Endothelial cell of hepatic sinusoid (primary cell): ENCODE data around the gene KIF18B.

Experiments used
- in situ Hi-C: cut with HindIII; loops from 2 replicates; pipeline ENCODE4 v1.10.0; 2017; ENCODE audit warnings: low sequenced_read_pairs

The KIF18B gene

DNA sequence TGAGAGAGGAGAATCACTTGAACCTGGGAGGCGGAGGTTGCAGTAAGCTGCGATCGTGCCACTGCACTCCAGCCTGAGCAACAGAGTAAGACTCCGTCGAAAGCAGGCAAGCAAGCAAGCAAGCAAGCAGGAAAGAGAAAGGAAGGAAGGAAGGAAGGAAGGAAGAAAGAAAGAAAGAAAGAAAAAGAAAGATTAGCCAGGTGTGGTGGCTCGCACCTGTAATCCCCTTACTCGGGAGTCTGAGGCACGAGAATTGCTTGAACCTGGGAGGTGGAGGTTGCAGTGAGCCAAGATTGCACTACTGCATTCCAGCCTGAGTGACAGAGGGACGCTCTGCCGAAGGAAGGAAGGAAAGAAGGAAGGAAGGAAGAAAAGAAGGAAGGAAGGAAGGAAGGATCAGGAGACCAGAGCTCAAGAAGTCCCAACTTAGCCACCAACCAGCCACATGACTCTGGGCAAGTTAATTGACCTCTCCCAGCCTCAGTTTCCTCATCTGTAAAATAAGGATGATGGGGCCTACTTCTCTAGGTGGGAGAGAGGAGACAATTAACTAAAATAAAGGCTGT lies 38.7 kb downstream of the KIF18B start:
- in situ Hi-C loops, result loop anchor here (25.0 kb wide), 1 partner anchor 103 kb away; no protein-coding TSS in a partner anchor

DNA sequence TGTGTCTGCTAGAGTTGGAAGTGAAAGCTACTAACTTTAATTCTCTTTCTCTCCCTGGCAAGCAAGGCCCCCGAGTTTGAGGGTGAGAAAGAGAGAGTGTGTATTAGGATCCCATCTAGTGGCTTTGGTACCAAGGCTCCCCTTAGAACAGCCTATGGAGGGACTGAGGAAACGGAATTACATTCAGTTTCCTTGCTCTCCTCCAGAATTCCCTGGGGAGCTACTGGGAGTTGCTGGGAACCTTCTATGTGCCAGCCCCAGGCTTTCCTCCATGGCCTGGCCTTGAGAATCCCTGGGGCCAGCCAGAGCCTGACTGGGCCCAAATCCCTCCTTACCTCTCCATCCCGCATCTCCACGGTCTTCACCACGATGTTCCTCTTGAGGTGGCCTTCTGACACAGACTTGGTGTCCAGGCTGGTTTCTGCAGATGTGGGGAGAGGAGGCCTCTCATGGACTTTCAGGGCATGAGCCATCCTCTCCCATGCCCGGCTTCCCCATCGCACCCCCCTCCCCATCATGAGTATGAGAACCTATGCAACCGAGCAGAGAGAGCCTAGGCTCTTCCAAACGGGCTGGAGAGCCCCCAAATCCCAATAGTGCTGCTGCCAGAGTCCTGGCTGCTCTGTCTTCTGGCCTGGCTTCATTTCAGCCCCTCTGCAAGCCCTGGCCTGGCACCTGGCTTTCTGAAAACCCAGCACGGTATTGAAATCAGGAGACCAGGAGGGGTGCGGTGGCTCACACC lies 39.7 kb downstream of the KIF18B start:
- in situ Hi-C loops, result loop anchor here (25.0 kb wide), 1 partner anchor 104 kb away; no protein-coding TSS in a partner anchor

DNA sequence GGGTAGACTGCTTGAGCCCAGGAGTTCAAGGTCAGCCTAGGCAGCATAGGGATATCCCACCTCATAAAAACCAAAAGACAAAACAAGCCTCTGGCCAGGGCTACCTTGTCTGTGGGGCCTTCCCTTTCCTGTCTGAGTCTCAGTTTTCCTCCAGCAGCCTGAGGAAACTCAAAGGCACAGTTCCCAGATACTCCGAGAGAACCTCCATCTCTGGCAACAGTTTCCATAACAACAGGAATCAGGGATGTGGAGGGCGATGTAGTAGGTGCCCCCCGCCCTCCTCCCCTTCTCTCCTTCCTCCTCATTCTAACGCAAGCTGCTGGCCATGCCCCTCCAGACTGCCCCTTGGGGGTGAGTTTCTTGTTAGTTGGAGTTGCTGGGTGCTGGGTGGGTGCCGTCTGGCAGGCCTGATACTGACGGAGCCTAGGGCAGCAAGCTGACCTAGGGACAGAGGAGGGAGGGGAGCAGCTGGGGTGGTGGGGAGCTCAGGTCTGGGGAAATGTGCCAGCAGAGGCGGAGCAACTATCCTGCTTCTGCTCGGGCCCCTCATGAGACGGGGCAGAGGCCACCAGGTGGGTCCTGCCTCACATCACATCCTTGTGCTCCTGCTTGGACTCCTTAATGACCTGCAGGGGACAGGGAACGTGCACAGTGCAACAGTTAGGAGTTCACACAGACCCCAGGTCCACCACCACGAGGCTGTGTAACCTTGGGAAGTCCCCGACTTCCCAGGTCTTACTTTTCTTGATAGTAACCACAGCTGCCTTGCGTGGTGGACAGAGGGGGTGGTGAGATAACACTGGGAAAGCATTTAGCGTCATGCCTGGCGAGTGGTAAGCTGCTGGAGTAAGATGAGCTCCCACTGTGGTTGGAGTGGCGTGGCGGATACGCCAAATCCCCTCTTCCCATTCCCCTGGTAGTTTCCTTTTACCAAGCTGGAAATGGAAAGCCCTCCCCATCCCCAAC lies 40.5 kb downstream of the KIF18B start:
- in situ Hi-C loops, result loop anchor here (25.0 kb wide), 1 partner anchor 105 kb away; no protein-coding TSS in a partner anchor

DNA sequence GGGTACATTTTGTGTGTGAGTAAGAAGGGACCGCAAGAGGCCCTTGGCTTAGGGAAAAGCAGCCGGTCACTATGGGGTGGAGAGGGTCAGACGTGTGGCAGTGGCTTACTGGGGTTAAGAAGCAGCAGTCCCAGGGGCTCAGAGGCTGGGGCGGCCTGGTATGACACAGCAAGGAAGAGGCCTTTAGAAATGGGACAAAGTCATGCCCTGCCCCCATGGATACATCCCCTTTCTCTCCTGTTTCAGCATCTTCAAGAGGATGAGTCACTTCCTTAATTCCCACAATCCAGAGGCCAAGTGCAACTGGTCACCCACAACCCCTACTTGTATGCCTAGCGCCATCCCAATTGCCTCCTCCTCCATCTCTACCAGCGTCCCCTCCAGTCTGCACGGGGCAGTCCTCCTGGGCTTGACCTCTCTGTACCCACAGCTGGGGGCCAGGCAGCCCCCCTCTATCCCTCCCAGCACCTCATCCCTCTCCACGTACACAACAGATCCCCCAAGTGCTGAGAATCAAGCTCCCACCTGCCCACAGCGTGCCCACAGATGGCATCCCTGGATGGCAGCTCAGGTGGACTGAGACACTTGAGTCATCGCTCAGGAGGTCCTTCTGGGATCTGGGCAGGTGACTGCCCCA lies 41.4 kb downstream of the KIF18B start:
- in situ Hi-C loops, result loop anchor here (25.0 kb wide), 1 partner anchor 106 kb away; no protein-coding TSS in a partner anchor

DNA sequence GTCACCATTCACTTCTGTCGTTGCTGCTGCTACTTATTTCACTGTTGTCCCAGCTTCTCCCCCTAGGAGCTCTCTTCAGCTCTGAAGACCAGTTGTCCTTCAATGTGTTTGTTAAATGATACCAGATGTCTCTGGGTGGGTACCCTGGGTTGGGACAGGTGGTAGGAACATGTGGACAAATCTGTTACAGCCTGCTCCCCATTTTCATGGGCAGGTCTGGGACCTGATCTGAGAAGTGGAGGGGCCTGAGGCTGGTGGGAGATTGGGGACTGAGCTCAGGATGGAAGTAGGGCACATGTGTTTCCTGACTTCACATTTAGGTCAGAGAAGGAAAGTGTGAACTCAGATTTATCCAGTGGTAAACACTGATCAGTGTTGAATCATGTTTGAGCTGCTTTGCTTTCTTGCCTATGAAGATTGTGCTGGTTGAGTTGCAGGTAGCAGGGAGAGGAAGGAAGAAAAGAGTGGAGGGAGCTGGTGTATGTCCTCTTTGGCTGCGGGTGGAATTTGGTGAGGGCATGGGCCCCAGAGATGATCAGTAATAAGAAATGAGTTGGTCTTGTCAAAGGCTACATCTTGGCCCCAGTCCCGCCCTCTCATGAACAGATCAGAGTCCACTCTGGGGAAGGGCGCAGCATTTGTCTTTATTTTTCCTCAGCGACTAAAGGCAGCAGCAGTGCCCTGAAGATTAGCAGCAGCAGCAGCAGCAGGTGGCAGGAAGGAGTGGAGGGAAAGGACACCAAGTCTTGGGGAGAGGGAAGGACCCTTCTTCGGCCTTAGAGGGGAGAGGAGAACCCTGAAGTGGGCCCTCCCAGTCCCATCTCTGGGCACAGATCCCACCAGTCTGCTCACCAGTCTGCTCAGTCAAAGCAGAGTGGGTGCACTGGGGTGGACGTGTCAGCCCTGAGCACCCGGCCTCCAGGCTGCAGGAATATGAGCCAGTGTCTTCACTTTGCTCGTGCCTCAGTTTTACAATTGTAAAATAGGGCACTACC lies 42.3 kb downstream of the KIF18B start:
- in situ Hi-C loops, result loop anchor here (25.0 kb wide), 1 partner anchor 107 kb away; no protein-coding TSS in a partner anchor

DNA sequence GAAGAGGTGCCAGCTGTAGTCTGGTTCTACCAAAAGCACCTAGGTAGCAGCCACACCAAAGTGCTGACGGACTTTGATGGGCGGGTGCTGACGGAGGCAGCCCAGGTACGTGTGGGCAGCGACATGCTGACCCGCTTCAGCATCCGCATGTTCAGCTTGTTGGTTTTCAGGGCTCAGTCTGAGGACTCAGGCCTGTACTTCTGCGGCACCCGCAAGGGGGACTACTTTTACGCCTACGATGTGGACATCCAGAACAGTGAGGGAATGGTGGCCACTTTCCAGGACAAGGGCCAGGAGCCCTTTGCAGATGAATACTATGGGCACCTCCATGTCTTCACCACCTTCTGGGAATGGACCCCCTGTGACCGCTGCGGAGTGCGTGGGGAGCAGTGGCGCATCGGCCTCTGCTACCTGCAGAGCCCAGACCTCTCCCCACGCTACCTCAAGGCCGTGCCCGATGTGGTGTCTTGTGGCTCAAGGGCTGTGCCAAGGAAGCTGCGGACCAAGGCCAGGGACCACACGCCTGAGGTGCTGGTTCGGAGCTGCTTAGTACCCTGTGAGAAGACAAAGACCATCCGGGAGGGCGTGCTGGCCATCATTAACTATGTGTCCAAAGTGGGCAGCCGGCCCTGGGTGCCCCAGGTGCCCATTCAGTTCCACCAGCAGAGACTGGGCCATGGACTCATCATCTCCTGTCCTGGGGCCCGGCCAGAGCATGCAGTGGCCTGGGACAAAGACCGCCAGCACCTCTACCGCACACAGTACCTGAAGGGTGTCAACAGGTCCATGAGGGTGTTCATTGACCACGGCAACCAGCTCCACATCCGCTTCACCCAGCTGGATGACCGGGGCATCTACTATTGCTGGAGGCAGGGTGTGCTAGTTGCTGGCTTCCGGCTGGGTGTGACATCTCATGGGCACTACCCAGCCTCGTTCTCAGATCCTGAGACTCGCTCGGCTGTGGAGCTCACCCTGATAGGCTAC lies 43.3 kb downstream of the KIF18B start:
- in situ Hi-C loops, result loop anchor here (25.0 kb wide), 1 partner anchor 108 kb away; no protein-coding TSS in a partner anchor

DNA sequence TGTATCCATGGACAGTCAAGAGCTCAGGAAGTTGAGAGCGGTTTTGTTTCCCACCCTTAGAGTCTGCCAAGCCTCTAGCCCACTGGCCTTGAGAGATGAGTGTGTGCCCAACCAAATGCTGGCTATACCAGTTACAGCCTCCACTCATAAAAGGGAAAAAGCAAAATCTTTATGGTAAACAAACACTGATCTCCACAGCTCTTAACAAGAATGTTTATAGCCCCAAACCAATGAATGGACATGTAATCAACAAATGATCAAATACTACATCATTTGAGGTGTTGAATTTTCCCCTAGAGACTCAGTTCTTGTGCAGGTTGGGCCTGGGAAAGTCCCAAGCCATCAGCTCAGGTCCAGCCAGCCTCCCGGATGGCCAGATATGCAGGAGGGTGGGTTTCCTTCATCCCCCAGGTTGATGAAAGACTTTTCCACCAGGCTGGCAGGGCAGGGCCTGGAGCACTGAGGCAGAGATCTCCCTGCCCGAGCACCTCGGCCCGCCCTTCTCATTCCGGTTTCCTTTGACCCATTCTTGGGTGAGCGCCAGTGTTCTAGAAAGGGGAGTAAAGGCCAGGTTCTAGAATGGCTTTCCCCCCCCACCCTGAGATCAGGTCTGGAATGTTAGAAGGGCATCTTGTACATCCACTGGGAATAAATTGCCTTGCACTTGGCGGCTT lies 44.4 kb downstream of the KIF18B start:
- in situ Hi-C loops, result loop anchor here (25.0 kb wide), 1 partner anchor 109 kb away; no protein-coding TSS in a partner anchor

DNA sequence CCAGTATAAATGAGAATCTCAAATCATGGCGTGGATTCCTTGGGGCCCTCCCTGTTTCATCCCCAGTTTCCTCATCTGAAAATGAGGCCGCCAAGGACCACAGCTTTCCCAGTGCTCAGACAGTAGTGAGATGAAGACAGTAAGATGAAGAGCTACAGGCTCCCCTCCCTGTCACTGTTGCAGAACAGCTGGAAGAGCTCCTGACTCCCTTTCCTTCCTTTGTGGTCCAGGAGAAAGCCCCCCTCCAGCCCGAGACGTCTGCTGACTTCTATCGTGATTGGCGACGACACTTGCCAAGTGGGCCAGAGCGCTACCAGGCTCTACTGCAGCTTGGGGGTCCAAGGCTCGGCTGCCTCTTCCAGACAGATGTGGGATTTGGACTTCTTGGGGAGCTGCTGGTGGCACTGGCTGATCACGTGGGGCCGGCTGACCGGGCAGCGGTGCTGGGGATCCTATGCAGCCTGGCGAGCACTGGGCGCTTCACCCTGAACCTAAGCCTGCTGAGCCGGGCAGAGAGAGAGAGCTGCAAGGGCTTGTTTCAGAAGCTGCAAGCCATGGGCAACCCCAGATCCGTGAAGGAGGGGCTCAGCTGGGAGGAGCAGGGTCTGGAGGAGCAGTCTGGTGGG lies 45.3 kb downstream of the KIF18B start:
- in situ Hi-C loops, result loop anchor here (25.0 kb wide), 1 partner anchor 110 kb away; no protein-coding TSS in a partner anchor

DNA sequence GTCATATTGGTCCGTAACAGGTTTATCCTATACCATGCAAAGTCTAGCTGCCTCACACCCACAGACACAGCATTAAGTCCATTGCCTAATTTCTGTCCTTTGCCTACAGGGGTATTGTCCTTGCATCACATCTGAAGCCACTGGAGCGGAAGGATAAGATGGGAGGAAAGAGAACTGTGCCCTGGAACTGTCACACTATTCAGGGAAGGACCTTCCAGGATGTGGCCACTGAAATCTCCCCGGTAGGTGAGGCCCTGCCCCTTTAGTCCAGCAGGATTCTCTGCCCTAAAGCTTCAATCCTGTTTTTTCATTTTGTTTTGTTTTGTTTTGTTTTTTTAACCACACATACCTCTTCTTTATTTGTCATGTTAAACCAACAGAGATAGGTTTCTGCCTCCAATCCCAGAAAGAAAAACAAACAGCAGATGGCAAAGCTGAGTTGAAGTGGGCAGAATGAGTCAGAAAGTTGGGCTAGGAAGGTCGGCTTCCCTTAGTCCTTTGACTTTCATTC lies 46.1 kb downstream of the KIF18B start:
- in situ Hi-C loops, result loop anchor here (25.0 kb wide), 1 partner anchor 111 kb away; no protein-coding TSS in a partner anchor

DNA sequence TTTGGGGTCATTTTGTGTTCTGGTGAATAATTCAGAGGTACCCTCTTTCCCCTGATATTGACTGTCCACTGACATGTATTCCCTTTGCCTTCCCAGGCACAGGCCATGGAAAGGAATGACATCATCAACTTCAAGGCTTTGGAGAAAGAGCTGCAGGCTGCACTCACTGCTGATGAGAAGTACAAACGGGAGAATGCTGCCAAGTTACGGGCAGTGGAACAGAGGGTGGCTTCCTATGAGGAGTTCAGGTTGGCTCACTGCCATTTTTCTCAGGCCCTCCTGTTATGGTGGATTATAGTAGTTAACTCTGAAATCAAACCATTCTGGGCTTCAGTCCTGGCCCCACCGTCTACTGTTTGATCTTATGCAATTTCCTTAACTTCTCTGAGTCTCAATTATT lies 46.7 kb downstream of the KIF18B start:
- in situ Hi-C loops, result loop anchor here (25.0 kb wide), 1 partner anchor 111 kb away; no protein-coding TSS in a partner anchor

DNA sequence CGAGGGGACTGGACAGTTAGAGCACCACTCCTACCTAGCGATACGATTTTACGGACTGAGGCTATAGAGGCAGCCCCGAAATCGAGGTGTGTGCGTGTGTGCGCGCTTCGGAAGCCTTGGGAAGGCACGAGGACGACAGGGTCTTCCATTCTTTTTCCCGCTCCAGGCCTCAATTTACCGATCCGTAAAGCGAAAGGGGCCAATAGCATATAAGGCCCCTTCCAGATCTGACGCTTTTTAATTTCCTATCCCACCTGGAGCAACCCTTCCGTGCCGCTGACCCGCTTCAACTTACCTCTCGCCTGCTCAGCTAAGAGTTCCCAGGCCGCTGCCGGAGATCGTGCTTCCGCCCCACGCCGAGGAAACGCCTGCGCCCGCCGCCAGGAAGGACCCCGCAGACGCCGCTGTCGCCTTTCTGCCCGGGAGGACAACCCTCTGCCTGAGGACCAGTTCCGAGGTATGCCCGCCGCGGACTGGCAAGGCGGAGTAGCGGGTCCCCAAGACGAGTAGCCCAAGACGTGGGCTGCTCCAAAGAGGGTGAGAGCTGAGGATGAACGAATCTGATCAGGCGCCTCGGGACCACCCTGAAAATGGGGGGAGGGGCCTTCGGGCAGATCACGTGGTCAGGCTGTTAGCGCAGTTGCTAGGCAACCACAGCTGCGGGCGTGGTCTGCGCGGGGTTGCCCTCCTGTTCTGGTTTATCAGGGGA lies 48.3 kb downstream of the KIF18B start, which contains the start of gene EFTUD2:
Gene EFTUD2, minus strand, starts transcription at position 372 of the 709 bp plus-strand sequence. CDS start 4,924 bp downstream, outside the sequence.
- in situ Hi-C loops, result no loop called here

DNA sequence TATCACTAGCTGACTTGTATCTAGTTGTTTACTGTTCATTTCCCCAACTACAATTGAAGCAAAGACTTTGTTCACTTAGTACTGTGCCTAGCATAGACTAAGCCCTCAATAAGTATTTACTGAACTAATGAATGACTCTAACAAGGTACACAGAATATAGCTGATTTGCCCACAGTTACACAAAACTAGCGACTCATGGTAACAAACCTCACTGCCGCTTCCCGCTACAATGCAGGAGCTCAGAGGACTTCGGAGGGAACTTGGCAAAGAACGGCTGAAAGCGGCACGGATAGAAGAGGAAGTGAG lies 48.9 kb downstream of the KIF18B start:
- in situ Hi-C loops, result no loop called here

DNA sequence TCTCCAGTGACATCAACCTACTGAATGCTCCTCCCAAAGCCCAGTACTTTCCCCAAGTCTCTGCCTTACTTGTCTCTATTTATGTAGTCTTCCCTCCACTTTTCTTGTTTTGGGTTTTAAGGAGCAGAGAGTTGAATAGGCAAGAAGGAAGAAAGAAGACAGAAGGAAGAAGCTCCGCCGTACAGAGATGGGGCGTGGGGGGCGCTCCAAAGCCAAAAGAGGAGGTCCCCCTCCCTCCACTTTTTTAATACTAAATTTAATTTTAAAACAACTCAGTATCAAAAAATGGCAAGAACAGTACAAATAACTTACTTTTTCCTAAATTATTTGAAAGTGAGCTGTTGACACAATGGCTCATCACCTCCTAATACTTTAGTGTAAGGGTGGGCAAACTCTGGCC lies 52.9 kb downstream of the KIF18B start:
- in situ Hi-C loops, result no loop called here

DNA sequence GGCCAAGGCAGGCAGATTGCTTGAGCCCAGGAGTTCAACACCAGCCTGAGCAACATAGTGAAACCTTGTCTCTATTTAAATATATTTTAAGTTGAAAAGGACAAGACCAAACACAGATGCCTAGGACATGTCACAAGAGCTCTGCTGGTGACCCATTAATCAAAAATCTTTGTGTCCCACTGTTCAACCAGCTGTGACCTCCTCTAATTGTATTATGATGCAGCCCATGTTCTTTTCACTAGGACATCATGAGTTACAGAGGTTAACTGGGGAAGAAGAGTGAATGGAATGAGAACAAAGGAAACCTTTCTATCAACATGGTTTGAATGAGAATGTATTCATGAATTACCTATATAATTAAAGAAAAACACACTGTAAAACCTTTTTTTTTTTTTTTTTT lies 55.3 kb downstream of the KIF18B start:
- in situ Hi-C loops, result no loop called here

DNA sequence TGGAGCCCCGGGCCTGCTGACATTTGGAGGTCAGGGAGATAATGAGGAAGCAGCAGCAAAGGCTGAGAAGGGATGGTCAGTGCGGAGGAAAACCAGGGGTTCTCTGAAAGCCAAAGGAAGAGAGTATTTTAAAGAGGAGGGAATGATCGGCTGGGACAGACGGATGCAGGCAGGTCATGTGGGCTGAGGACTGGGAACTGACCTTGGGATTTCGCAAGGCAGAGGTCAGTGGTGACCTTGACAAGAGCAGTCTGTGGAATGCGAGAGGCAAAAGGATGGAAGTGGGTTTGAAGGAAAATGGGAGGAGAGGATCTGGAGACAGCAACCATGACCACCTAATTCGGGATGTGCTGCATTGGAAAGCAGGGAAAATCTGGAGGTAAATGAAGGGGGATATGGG lies 58.6 kb downstream of the KIF18B start:
- in situ Hi-C loops, result no loop called here
